Renal cortex interstitium (tissue), 15 donors: Measurements from ENCODE around the gene OR5AC2. TPM values are rescaled to one million over a fixed set of nuclear protein-coding genes. Genes with fewer than 3 reads are reported as not detected.

Experiments
- DNase-seq, 11 donors: peaks; one replicate each; pipeline ENCODE4 v3.0.0-alpha.2; 2013; ENCODE audit warnings: low read depth in 9 of 11, low spot score in 4 of 11; ENCODE audit errors: extremely low read depth in 1 of 11
- long read RNA-seq, 16 experiments: transcript quantifications; one replicate each; lab custom pipeline, GENCODE V29; 2026
- polyA plus RNA-seq, 3 donors: library from polyadenylated mRNA; unstranded; fragments of 120-200 nt; gene quantifications; one replicate each; pipeline ENCODE4 v1.2.1, GENCODE V29; 2013; ENCODE audit not compliant: insufficient read length in 3 of 3

The OR5AC2 gene, protein sequence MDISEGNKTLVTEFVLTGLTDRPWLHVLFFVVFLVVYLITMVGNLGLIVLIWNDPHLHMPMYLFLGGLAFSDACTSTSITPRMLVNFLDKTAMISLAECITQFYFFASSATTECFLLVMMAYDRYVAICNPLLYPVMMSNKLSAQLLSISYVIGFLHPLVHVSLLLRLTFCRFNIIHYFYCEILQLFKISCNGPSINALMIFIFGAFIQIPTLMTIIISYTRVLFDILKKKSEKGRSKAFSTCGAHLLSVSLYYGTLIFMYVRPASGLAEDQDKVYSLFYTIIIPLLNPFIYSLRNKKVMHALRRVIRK
- not detected for polyA plus RNA-seq
- long read RNA-seq, donor 1: 0 reads
- long read RNA-seq, donor 2: 0 reads
- long read RNA-seq, donor 3: 0 reads
- long read RNA-seq, donor 4: 0 reads
- long read RNA-seq, donor 5: 0 reads
- long read RNA-seq, donor 6: 0 reads
- long read RNA-seq, donor 7: 0 reads
- long read RNA-seq, donor 8: 0 reads
- long read RNA-seq, donor 9: 0 reads
- long read RNA-seq, donor 10: 0 reads
- long read RNA-seq, donor 11: 0 reads
- long read RNA-seq, donor 12: 0 reads
- long read RNA-seq, donor 13: 0 reads
- long read RNA-seq, donor 14: 0 reads
- long read RNA-seq, donor 15: 0 reads
- long read RNA-seq, donor 16: 0 reads

GRCh38 chr3:98086873-98087272, at the start of gene OR5AC2:
Gene OR5AC2 (plus strand): TSS chr3:98087173. CDS start chr3:98087173, 0 bp downstream.
- no peak for DNase-seq

DNA sequence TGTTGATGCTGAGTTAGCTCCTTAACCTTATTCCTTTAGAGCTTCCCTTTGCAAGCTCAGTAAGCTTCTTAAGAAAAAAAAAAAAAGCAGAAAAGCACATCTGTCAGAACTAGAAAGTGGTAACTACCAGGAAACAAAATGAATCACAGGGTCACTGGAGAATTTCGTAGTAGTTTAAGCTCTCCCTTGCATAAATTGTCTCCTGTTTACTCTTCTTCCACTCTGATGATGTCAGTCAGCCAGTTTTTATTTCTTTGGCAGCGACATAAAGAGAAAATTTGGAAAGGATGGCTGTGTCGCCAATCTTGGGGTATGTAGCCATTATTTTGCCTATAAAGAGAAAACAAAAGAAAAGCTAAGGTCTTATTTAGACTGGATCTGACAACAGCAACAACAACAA, 48.7 kb upstream of the OR5AC2 start:
- DNase-seq: no peak

- no peak for DNase-seq
Measured at GRCh38 chr3:98038876-98039275, 48.1 kb upstream of the OR5AC2 start.

DNA sequence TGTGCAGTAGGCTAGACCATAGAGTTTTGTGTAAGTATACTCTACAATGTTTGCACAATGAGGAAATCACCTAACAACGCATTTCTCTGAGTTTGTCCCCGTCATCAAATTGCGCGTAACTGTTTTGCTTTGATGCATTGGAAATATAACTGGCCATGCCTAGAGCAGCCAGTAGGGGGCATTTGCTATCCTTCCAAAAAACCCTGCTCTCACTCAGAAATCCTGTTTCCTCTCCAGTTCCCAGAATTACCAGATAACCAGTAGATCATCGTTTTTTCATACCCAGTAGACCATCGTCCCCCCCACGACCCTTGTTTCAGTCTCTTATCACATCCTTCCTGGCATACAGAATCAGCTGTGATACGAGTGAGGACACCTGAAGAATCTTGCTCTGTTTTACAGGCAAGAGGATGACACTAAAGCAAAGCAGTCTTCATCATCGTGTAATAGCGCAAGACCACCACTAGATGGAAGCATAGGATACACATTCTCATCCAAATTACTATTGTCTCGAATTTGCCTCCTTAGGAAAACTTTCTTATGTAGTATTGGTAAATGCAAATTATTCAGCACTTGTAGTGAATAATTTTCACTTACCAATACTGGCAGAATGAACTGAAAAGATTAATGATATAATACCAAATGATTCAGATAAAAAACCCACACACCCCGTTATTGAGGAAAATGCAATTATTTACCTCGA, 47.5 kb upstream of the OR5AC2 start:
- DNase-seq: peak; percentile 58 to 90 (median 76)

- DNase-seq: no peak
Measured at GRCh38 chr3:98041350-98041749, 45.6 kb upstream of the OR5AC2 start.

GRCh38 chr3:98048586-98048985, 38.4 kb upstream of the OR5AC2 start:
- no peak for DNase-seq

DNA sequence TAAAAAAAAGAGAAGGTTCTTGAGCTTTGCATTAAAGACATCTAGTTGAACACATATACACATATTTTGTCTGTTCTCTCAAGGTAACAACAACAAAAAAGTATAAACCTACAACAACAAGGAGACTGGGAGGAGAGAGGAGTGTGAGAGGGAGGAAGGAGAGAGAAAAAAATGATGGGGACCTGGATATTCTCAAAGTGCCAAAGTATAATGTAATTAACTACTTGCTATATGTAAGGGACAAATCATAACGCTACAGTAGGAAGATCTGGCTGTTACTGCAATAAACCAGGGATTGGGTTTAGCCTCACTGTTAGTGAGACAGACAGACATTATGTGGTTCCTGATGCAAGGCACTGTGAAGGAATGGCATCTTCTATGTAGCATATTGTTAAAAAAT, 37.7 kb upstream of the OR5AC2 start:
- no peak for DNase-seq

- no peak for DNase-seq
Measured at GRCh38 chr3:98056035-98056434, 30.9 kb upstream of the OR5AC2 start.

- no peak for DNase-seq
Measured at GRCh38 chr3:98057631-98058030, 29.3 kb upstream of the OR5AC2 start.

DNA sequence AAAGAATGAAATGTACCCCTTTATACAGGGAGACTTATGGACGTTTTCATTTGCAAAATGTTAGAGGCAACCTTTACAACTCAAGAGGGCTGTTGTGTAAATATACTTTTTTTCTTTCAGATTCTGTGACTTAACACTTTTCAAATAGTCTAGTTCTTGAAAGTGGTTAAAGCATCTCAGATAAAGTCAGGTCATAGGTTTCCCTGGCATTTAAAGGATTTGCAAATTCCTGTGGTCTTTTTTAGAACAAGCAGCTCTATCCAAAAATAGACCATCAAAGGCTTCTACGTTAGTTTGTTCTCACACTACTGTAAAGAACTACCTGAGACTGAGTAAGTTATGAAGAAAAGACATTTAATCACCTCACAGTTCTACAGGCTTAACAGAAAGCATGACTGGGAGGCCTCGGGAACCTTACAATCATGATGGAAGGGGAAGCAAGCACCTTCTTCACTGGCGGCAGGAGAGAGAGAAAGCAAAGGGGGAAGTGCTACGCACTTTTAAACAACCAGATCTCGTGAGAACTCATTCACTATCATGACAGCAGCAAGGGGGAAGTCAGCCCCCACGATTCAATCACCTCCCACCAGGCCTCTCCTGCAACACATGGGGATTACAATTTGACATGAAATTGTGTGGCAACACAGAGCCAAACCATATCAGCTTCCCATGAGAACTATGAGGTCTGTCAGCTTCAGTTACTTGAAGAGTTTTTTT, 28.6 kb upstream of the OR5AC2 start:
- no peak for DNase-seq

GRCh38 chr3:98068824-98069223, 18.1 kb upstream of the OR5AC2 start:
- DNase-seq: no peak

DNA sequence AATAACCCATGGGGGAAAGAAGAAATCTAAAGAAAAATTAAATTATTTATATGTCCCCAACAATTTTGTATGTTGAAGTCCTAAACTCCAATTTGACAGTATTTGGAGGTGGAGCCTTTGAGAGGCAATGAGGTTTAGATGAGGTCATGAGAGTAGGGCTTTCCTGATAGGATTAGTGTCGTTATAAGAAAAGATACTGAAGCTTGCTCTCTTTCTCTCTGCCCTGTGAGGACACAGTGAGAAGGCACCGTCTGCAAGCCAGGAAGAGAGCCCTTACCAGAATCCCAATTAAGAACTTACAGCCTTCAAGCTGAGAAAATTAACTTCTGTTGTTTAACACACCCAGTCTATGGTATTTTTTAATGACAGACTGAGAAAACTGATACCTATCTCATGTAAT, 16.1 kb upstream of the OR5AC2 start:
- DNase-seq: no peak

- DNase-seq: no peak
Measured at GRCh38 chr3:98073486-98073885, 13.5 kb upstream of the OR5AC2 start.

- DNase-seq: no peak
Measured at GRCh38 chr3:98095882-98096281, 8.9 kb downstream of the OR5AC2 start.

- DNase-seq: no peak
Measured at GRCh38 chr3:98099848-98100247, 12.9 kb downstream of the OR5AC2 start.

GRCh38 chr3:98108162-98108561, 21.2 kb downstream of the OR5AC2 start:
- DNase-seq: no peak

DNA sequence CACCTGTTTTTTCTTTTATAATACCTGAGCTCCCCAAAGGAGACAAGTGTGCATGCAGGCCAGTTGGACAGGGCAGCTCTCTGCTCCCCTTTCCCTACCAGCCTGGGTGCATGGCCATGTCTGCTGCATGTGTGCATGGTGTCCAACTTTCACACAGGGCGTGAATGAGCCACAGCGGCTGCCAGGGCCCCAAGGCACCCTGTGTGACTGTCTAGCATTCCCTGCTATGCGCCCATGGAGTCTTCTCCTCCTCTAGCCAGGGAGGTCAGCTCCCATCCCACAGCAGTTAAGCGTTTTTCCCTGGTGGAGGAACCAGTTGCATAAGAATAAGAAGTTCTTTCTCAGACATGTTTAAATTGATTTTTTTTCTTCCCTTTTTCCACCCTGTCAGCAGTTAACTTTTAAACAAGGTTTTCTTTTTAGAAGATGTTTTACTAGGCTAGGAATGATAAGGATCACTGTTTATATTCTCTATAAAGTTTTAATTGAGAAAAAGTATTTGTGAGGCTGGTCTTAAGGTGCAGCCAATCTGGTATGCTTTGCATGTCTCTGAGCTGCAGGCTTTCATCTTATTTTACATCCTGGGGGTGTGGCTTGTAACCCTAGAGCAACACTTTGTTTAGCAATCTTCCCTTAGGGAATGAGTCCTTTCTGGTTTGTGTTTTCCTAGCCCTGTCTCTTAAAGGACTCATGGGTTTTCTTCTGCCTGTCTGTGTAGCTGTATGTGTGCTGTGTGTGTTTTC, 23.0 kb downstream of the OR5AC2 start:
- DNase-seq: no peak

GRCh38 chr3:98110550-98110908, 23.6 kb downstream of the OR5AC2 start:
- no peak for DNase-seq

DNA sequence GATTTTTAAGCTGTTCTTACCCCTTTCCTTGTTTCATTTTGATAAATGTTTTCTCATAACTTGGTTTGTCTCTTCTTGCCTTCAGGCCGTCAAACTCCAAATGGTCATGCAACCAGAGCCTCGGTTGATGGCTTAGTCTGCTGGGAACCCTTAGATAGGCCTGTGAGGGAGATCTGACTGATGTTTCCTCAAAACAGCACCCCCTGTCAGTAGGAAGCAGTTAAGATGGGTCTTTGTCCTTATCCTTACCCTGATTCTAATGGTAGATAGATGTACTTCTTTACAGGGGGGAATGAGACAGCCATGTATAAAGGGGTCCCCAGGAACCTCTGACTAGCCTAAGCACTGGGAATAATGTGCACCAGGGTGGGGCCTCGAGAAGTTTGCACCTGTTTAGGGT, 27.3 kb downstream of the OR5AC2 start:
- DNase-seq: no peak
